Measurements from ENCODE around the gene PRUNE1.
A peak's percentile ranks its signal among the peaks of the same experiment; 100 is the strongest.

Gene PRUNE1

DNA sequence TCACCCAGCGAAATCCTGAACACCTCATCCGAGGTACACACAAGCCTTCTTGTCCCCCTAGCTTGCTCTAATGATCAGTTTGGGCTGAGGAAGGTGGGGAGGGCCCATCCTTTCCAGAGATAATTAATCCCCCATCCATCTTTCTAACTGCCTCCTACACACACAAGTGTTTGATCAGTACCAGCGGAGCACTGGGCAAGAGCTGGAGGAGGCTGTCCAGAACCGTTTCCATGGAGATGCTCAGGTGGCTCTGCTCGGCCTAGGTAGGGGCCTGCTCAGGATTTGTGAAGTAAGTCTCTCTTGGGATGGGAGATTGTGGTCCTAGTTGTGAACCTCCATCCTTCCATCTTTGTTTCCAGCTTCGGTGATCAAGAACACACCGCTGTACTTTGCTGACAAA is 20.3 kb upstream of the PRUNE1 start:
- Mint-ChIP-seq H3K36me3 (ENCODE audit: low read depth) (peaks cover 8% of the 10 kb centered on the region), H3K27ac (no peak overlapping the region), H3K4me1 (ENCODE audit: low read depth) (no peaks in the 10 kb centered on the region), H3K27me3 (no peaks in the 10 kb centered on the region), H3K9me3 (no peaks in the 10 kb centered on the region), H3K4me3 (no peak overlapping the region)
- intact Hi-C loops (cut with micrococcal nuclease): no loop called here

DNA sequence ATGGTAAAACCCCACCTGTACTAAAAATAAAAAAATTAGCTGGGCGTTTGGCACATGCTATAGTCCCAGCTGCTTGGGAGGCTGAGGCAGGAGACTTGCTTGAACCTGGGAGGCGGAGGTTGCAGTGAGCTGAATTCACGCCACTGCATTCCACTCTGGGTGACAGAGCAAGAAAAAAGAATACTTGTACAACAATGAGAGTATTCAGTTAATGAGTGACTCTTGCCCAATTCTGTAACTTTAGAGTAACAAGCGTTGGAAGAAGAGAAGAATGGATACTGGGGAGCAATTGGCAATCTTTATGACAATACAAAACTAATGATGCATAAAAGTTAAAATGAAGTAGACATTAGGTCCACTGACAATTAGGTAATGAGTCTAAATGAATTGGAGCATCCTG is 15.6 kb upstream of the PRUNE1 start:
- peaks cover 30% of the 10 kb centered on the region for H3K36me3 Mint-ChIP-seq (ENCODE audit: low read depth)
- no peak overlapping the region for H3K4me3 Mint-ChIP-seq
- no peaks in the 10 kb centered on the region for H3K4me1 Mint-ChIP-seq (ENCODE audit: low read depth)
- H3K27me3 Mint-ChIP-seq: no peaks in the 10 kb centered on the region
- intact Hi-C loops (cut with micrococcal nuclease): loop anchor here (10.0 kb wide), 1 partner anchor 158 kb away; no protein-coding TSS in a partner anchor
- no peaks in the 10 kb centered on the region for H3K9me3 Mint-ChIP-seq
- H3K27ac Mint-ChIP-seq: no peak overlapping the region

DNA sequence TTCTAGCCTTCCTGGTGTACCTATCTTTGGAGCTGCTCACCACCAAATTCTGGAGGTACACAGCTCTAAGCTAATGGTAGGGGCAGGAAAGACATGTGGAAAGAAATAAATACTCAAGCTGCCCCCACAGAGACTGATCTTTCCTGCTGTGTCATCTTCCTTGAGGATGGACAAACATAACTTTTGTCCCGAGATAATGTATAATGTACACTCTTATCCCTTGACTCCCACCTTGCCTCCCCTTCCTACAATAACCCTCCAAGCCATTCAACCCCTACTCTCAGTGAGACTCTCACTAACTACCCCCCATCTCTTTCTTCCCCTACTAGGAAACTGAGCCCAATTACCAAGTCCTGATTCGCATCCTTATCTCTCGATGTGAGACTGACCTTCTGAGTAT is 14.0 kb upstream of the PRUNE1 start:
- Mint-ChIP-seq H3K27me3 (no peaks in the 10 kb centered on the region), H3K9me3 (no peaks in the 10 kb centered on the region), H3K36me3 (ENCODE audit: low read depth) (peaks cover 45% of the 10 kb centered on the region), H3K4me1 (ENCODE audit: low read depth) (peaks cover 4% of the 10 kb centered on the region), H3K4me3 (no peak overlapping the region), H3K27ac (no peak overlapping the region)
- intact Hi-C loops (cut with micrococcal nuclease): loop anchor here (10.0 kb wide), 1 partner anchor 159 kb away; no protein-coding TSS in a partner anchor

- Mint-ChIP-seq H3K27ac (no peak overlapping the region), H3K4me1 (ENCODE audit: low read depth) (peaks cover 14% of the 10 kb centered on the region), H3K9me3 (no peaks in the 10 kb centered on the region), H3K36me3 (ENCODE audit: low read depth) (peaks cover 52% of the 10 kb centered on the region), H3K27me3 (no peaks in the 10 kb centered on the region), H3K4me3 (no peak overlapping the region)
- intact Hi-C loops (cut with micrococcal nuclease): loop anchor here (10.0 kb wide), 1 partner anchor 161 kb away; no protein-coding TSS in a partner anchor
Measured at GRCh38 chr1:150995460-150995859, 12.8 kb upstream of the PRUNE1 start.

DNA sequence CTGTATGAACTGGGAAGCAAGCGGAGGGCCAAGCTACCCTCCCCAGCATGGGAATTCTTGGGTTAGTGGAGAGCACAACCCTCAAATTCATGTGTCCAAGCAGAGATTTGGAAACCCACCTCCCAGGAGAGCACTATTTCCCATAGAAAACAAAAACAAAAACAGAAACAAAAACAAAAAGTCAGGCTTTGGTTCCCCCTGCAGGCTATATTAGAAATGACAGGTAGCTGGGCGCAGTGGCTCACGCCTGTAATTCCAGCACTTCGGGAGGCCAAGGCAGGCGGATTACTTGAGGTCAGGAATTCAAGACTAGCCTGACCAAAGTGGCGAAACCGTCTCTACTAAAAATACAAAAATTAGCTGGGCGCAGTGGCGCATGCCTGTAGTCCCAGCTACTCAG is 12.4 kb upstream of the PRUNE1 start:
- Mint-ChIP-seq H3K4me3 (no peak overlapping the region), H3K9me3 (no peaks in the 10 kb centered on the region), H3K4me1 (ENCODE audit: low read depth) (peaks cover 19% of the 10 kb centered on the region), H3K27me3 (no peaks in the 10 kb centered on the region), H3K27ac (no peak overlapping the region), H3K36me3 (ENCODE audit: low read depth) (peaks cover 56% of the 10 kb centered on the region)
- intact Hi-C loops (cut with micrococcal nuclease): loop anchor here (10.0 kb wide), 1 partner anchor 161 kb away; no protein-coding TSS in a partner anchor

- H3K27ac Mint-ChIP-seq: no peak overlapping the region
- intact Hi-C loops (cut with micrococcal nuclease): loop anchor here (10.0 kb wide), 1 partner anchor 162 kb away; no protein-coding TSS in a partner anchor
Measured at GRCh38 chr1:150997126-150997872, 10.9 kb upstream of the PRUNE1 start.

DNA sequence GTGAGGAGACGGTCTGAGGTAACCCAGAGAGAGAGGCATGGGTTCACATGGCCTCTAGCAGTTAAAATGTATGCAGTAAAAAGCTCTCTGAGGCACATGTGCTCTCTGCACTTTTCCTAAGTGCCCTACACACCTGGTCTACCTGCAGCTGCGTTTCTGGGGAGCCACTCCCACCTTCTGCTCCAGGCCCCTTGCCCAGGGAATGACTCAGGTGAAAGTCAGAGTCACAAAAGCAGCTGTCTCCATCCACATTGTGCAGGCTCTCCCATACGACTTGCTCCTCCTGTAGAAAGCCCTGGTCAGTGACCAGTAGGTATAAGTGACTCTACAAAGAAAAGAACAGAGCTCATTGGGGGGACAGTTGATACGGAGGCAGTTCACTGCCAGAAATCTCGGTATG is 10.3 kb upstream of the PRUNE1 start:
- Mint-ChIP-seq H3K27ac (no peak overlapping the region), H3K4me3 (no peak overlapping the region), H3K27me3 (no peaks in the 10 kb centered on the region), H3K36me3 (ENCODE audit: low read depth) (peaks cover 56% of the 10 kb centered on the region), H3K4me1 (ENCODE audit: low read depth) (peaks cover 39% of the 10 kb centered on the region), H3K9me3 (no peaks in the 10 kb centered on the region)
- intact Hi-C loops (cut with micrococcal nuclease): loop anchor here (10.0 kb wide), 1 partner anchor 163 kb away; no protein-coding TSS in a partner anchor

More at GRCh38 chr1:150997126-150997872, 10.9 kb upstream of the PRUNE1 start:
- peaks cover 56% of the 10 kb centered on the region for H3K36me3 Mint-ChIP-seq (ENCODE audit: low read depth)
- no peaks in the 10 kb centered on the region for H3K9me3 Mint-ChIP-seq
- H3K4me1 Mint-ChIP-seq (ENCODE audit: low read depth): peaks cover 33% of the 10 kb centered on the region
- H3K27me3 Mint-ChIP-seq: no peaks in the 10 kb centered on the region
- H3K4me3 Mint-ChIP-seq: no peak overlapping the region

GRCh38 chr1:150999051-150999674 is 9.1 kb upstream of the PRUNE1 start:
- Mint-ChIP-seq H3K9me3 (no peaks in the 10 kb centered on the region), H3K27ac (no peak overlapping the region), H3K27me3 (no peaks in the 10 kb centered on the region), H3K4me3 (no peak overlapping the region), H3K4me1 (ENCODE audit: low read depth) (peaks cover 44% of the 10 kb centered on the region), H3K36me3 (ENCODE audit: low read depth) (peaks cover 56% of the 10 kb centered on the region)
- intact Hi-C loops (cut with micrococcal nuclease): loop anchor here (10.0 kb wide), 1 partner anchor 164 kb away; no protein-coding TSS in a partner anchor

GRCh38 chr1:150999926-151000325 is 8.3 kb upstream of the PRUNE1 start:
- no peak overlapping the region for H3K4me3 Mint-ChIP-seq
- no peaks in the 10 kb centered on the region for H3K27me3 Mint-ChIP-seq
- peaks cover 52% of the 10 kb centered on the region for H3K4me1 Mint-ChIP-seq (ENCODE audit: low read depth)
- intact Hi-C loops (cut with micrococcal nuclease): loop anchor here (10.0 kb wide), 1 partner anchor 165 kb away; no protein-coding TSS in a partner anchor
- no peaks in the 10 kb centered on the region for H3K9me3 Mint-ChIP-seq
- peaks cover 48% of the 10 kb centered on the region for H3K36me3 Mint-ChIP-seq (ENCODE audit: low read depth)
- H3K27ac Mint-ChIP-seq: no peak overlapping the region

DNA sequence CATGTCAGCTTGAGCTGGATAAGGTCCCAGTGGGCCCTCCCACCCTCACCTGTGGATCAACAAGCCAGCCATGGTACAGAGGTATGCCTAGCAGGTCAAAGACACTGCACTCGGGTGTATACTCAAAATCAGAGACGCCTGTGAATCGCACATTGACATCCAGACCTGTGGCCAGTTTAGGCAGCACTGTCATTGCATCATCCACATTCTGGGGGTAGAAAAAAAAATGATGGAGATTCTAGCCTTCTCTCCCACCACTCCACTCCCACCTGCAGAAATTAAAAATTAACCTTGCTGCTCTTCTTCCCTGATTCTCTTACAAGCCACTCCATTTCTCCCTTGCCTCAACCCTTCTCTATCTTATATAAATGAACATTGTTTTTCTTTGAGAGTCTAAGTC is 7.8 kb upstream of the PRUNE1 start:
- Mint-ChIP-seq H3K27ac (no peak overlapping the region), H3K4me1 (ENCODE audit: low read depth) (peaks cover 56% of the 10 kb centered on the region)
- intact Hi-C loops (cut with micrococcal nuclease): no loop called here

GRCh38 chr1:151001602-151002001 is 6.6 kb upstream of the PRUNE1 start:
- peak overlapping the region; percentile 62 for H3K27ac Mint-ChIP-seq
- no peaks in the 10 kb centered on the region for H3K27me3 Mint-ChIP-seq
- H3K4me1 Mint-ChIP-seq (ENCODE audit: low read depth): peaks cover 68% of the 10 kb centered on the region
- peaks cover 44% of the 10 kb centered on the region for H3K36me3 Mint-ChIP-seq (ENCODE audit: low read depth)
- intact Hi-C loops (cut with micrococcal nuclease): no loop called here
- no peak overlapping the region for H3K4me3 Mint-ChIP-seq
- H3K9me3 Mint-ChIP-seq: no peaks in the 10 kb centered on the region

More for the DNA sequence above, 7.8 kb upstream of the PRUNE1 start:
- H3K4me3 Mint-ChIP-seq: no peak overlapping the region
- H3K36me3 Mint-ChIP-seq (ENCODE audit: low read depth): peaks cover 43% of the 10 kb centered on the region
- no peaks in the 10 kb centered on the region for H3K27me3 Mint-ChIP-seq
- no peaks in the 10 kb centered on the region for H3K9me3 Mint-ChIP-seq

DNA sequence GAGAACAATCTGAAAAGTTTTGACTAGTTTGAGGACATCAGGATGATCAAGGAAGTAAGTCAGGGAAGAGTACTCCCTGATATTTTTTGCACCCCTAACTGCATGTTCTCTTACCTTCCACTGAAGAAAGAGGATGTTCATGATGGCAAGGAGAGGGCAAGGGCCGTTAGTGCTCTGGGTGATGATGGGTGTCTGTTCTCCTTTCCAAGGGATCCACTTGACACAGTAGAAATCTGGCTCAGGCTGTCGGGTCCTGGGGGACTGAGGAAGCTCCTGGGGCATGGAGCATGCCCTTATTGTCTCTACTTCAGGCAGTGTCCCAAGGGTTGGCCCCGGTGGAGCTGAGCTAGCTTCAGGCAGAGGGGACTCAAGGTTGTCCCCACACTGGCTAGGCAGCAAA is 6.2 kb upstream of the PRUNE1 start:
- intact Hi-C loops (cut with micrococcal nuclease): no loop called here
- peaks cover 73% of the 10 kb centered on the region for H3K4me1 Mint-ChIP-seq (ENCODE audit: low read depth)
- H3K27ac Mint-ChIP-seq: peak overlapping the region; percentile 62
- H3K9me3 Mint-ChIP-seq: no peaks in the 10 kb centered on the region
- H3K36me3 Mint-ChIP-seq (ENCODE audit: low read depth): peaks cover 42% of the 10 kb centered on the region
- H3K4me3 Mint-ChIP-seq: no peak overlapping the region
- H3K27me3 Mint-ChIP-seq: no peaks in the 10 kb centered on the region

GRCh38 chr1:151002611-151003010 is 5.6 kb upstream of the PRUNE1 start:
- H3K9me3 Mint-ChIP-seq: no peaks in the 10 kb centered on the region
- peaks cover 36% of the 10 kb centered on the region for H3K36me3 Mint-ChIP-seq (ENCODE audit: low read depth)
- H3K27ac Mint-ChIP-seq: peak overlapping the region; percentile 62
- peaks cover 78% of the 10 kb centered on the region for H3K4me1 Mint-ChIP-seq (ENCODE audit: low read depth)
- intact Hi-C loops (cut with micrococcal nuclease): no loop called here
- H3K4me3 Mint-ChIP-seq: no peak overlapping the region
- H3K27me3 Mint-ChIP-seq: no peaks in the 10 kb centered on the region

DNA sequence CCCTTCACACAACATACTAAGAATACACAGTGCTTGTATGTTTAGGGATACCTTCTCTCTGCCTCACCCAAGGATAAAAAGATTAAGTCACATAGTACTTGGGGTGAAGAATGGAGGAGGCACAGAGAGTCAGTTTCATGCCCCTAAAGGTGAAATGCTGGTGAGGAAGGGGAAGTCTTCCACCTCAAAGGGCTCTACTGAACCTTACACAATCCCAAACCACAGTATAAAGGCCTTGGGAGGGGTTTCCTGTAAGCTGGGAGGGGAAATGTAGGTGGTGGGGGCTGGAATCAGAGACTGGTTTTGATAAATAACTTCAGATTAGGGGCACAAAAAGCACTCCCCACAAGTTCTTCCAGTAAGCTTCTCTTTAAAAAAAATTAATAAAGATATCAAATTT is 5.1 kb upstream of the PRUNE1 start:
- H3K4me1 Mint-ChIP-seq (ENCODE audit: low read depth): peaks cover 84% of the 10 kb centered on the region
- intact Hi-C loops (cut with micrococcal nuclease): no loop called here
- no peaks in the 10 kb centered on the region for H3K27me3 Mint-ChIP-seq
- H3K4me3 Mint-ChIP-seq: no peak overlapping the region
- H3K9me3 Mint-ChIP-seq: no peaks in the 10 kb centered on the region
- peaks cover 31% of the 10 kb centered on the region for H3K36me3 Mint-ChIP-seq (ENCODE audit: low read depth)
- H3K27ac Mint-ChIP-seq: peak overlapping the region; percentile 62

Data from dendritic cell treated with granulocyte-macrophage colony-stimulating factor and Interleukin-4, amounts not matched to agents 40 ng/mL and 50 ng/mL, for 4 days (primary cell).